SK-N-SH treated with all-trans-retinoic acid at 6 μM for 48 hours (cell line): ENCODE data around the gene LRRC10.

Source experiments
- ATAC-seq: fragments of 200-7000 bp; cut with Tn5 transposase; 3 replicates; pipeline ENCODE4 v1.9.1; 2020; ENCODE audit warnings: mild to moderate bottlenecking, moderate library complexity
- BACH2 ChIP-seq: fragments of 250-450 bp; sonication (Bioruptor Pico); IDR thresholded peaks from 2 replicates; pipeline ENCODE4 v1.9.0; 2021; ENCODE audit warnings: mild to moderate bottlenecking, borderline replicate concordance
- CREB5 ChIP-seq: fragments of 250-450 bp; sonication (Bioruptor Pico); IDR thresholded peaks from 2 replicates; pipeline ENCODE4 v1.5.1; 2020; ENCODE audit warnings: low read depth, mild to moderate bottlenecking, moderate library complexity
- CSRNP3 ChIP-seq: fragments of 250-450 bp; sonication (Bioruptor Pico); IDR thresholded peaks from 2 replicates; pipeline ENCODE4 v1.5.1; 2021; ENCODE audit warnings: mild to moderate bottlenecking, moderate library complexity
- ESRRG ChIP-seq: fragments of 250-450 bp; sonication (Bioruptor Pico); IDR thresholded peaks from 2 replicates; pipeline ENCODE4 v1.6.1; 2021; ENCODE audit warnings: mild to moderate bottlenecking
- GLIS3 ChIP-seq: fragments of 250-450 bp; sonication (Bioruptor Pico); IDR thresholded peaks from 2 replicates; pipeline ENCODE4 v1.5.0; 2020; ENCODE audit warnings: mild to moderate bottlenecking, moderate library complexity
- ISL1 ChIP-seq: fragments of 250-450 bp; sonication (Bioruptor Pico); IDR thresholded peaks from 2 replicates; pipeline ENCODE4 v2.1.2; 2022; ENCODE audit warnings: mild to moderate bottlenecking, moderate library complexity
- PATZ1 ChIP-seq: fragments of 250-450 bp; sonication (Bioruptor Pico); IDR thresholded peaks from 2 replicates; pipeline ENCODE4 v1.8.0; 2020; ENCODE audit warnings: mild to moderate bottlenecking, moderate library complexity, borderline replicate concordance
- POU6F1 ChIP-seq: fragments of 250-450 bp; sonication (Bioruptor Pico); IDR thresholded peaks from 2 replicates; pipeline ENCODE4 v1.8.0; 2021; ENCODE audit warnings: low read depth, mild to moderate bottlenecking, moderate library complexity, borderline replicate concordance
- RARB ChIP-seq: fragments of 250-450 bp; sonication (Bioruptor Pico); IDR thresholded peaks from 2 replicates; pipeline ENCODE4 v1.8.0; 2021; ENCODE audit warnings: mild to moderate bottlenecking, moderate library complexity
- SNAI2 ChIP-seq: fragments of 250-450 bp; sonication (Bioruptor Pico); IDR thresholded peaks from 2 replicates; pipeline ENCODE4 v1.5.0; 2020; ENCODE audit warnings: mild to moderate bottlenecking, moderate library complexity
- TCF4 ChIP-seq: fragments of 250-450 bp; sonication (Bioruptor Pico); IDR thresholded peaks from 2 replicates; pipeline ENCODE4 v1.8.0; 2021; ENCODE audit warnings: mild to moderate bottlenecking, moderate library complexity, borderline replicate concordance
- TSHZ2 ChIP-seq: fragments of 250-450 bp; sonication (Bioruptor Pico); IDR thresholded peaks from 2 replicates; pipeline ENCODE4 v1.5.0; 2020; ENCODE audit warnings: mild to moderate bottlenecking, moderate library complexity
- ZC3H10 ChIP-seq: fragments of 250-450 bp; sonication (Bioruptor Pico); IDR thresholded peaks from 2 replicates; pipeline ENCODE4 v1.5.1; 2021; ENCODE audit warnings: mild to moderate bottlenecking, moderate library complexity
- ZFP30 ChIP-seq: fragments of 450-650 bp; formaldehyde crosslinking; IDR thresholded peaks from 2 replicates; pipeline ENCODE4 v1.5.0; 2022; ENCODE audit warnings: mild to moderate bottlenecking, moderate library complexity
- ZNF565 ChIP-seq: fragments of 450-650 bp; formaldehyde crosslinking; conservative IDR thresholded peaks from 2 replicates; pipeline ENCODE4 v1.5.0; 2020; ENCODE audit warnings: low read depth, mild to moderate bottlenecking, moderate library complexity
- ZNF70 ChIP-seq: fragments of 450-650 bp; formaldehyde crosslinking; IDR thresholded peaks from 2 replicates; pipeline ENCODE4 v1.5.0; 2020; ENCODE audit warnings: mild to moderate bottlenecking, moderate library complexity
- ZNF8 ChIP-seq: fragments of 450-650 bp; formaldehyde crosslinking; IDR thresholded peaks from 2 replicates; pipeline ENCODE4 v1.5.0; 2020; ENCODE audit warnings: mild to moderate bottlenecking, moderate library complexity

The LRRC10 gene

GRCh38 chr12:69620921-69621320 lies 10.2 kb upstream of the LRRC10 start:
- ATAC-seq = no peak
- no peak for TF ChIP-seq CREB5 (CRISPR knock-in tag)
- no peak for TF ChIP-seq SNAI2 (CRISPR knock-in tag)
- TF ChIP-seq TSHZ2 = no peak
- no peak for TF ChIP-seq RARB

- no peak for ATAC-seq
- TF ChIP-seq GLIS3 (CRISPR knock-in tag) = no peak
- TF ChIP-seq ESRRG = no peak
- no peak for TF ChIP-seq ZNF565 (CRISPR knock-in tag)
- TF ChIP-seq ZFP30 (CRISPR knock-in tag) = no peak
- TF ChIP-seq BACH2 (CRISPR knock-in tag) = no peak
- no peak for TF ChIP-seq CSRNP3 (CRISPR knock-in tag)
- no peak for TF ChIP-seq SNAI2 (CRISPR knock-in tag)
- no peak for TF ChIP-seq ZC3H10 (CRISPR knock-in tag)
- TF ChIP-seq POU6F1 (CRISPR knock-in tag) = no peak
- no peak for TF ChIP-seq ZNF8 (CRISPR knock-in tag)
- TF ChIP-seq ISL1 (CRISPR knock-in tag) = no peak
- TF ChIP-seq ZNF70 (CRISPR knock-in tag) = no peak
- TF ChIP-seq PATZ1 = no peak
Measured at GRCh38 chr12:69620077-69620476, 9.4 kb upstream of the LRRC10 start.

- no peak for ATAC-seq
- TF ChIP-seq ZC3H10 (CRISPR knock-in tag) (no peak), BACH2 (CRISPR knock-in tag) (no peak), CREB5 (CRISPR knock-in tag) (no peak), POU6F1 (CRISPR knock-in tag) (no peak), TCF4 (no peak), ZNF8 (CRISPR knock-in tag) (no peak)
- TF ChIP-seq, all 23 proteins: peak for 0
Measured at GRCh38 chr12:69619050-69619449, 8.3 kb upstream of the LRRC10 start.
